Stimulated activated CD8-positive, alpha-beta memory T cell treated with anti-CD3 and anti-CD28 coated beads, Interleukin-7, amount 100 ng/mL, for 24 hours (primary cell): ENCODE results near the gene NPIPA3.
"Not testable (repeated sequence)": the region's sequence is repeated elsewhere in the genome, so short reads cannot be mapped to it uniquely, and the experiment has no call there.

ENCODE experiments used
- DNase-seq: peaks from one replicate; pipeline ENCODE4 v3.0.0-alpha.2; 2020; ENCODE audit warnings: low read depth

NPIPA3 gene

GRCh38 chr16:14703156-14704011, at the start of gene NPIPA3:
Gene NPIPA3 (plus strand): TSS chr16:14703411. CDS start chr16:14708944, 5,533 bp downstream.
- not testable (repeated sequence) for DNase-seq

DNA sequence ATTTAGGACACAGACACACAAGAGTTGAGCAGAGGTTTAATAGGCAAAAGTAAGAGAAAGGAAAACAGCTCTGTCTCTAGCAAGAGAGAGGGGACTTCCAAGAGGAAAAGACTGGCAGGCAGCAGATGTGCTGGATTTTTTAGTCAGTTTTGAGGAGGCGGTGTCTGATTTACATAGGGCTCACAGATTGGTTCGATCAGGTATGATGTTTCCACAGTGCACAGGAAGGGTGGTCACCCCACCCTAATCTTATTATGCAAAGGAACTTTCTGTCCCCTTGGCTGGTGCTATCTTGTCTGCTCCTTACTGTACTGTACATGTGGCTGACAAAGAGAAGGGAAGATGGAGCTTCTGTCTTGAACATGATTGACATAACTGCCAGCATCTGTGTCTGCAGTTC, 45.1 kb upstream of the NPIPA3 start:
- DNase-seq: no peak

- no peak for DNase-seq
These were observed 35.6 kb upstream of the NPIPA3 start for GRCh38 chr16:14667347-14668266.

DNA sequence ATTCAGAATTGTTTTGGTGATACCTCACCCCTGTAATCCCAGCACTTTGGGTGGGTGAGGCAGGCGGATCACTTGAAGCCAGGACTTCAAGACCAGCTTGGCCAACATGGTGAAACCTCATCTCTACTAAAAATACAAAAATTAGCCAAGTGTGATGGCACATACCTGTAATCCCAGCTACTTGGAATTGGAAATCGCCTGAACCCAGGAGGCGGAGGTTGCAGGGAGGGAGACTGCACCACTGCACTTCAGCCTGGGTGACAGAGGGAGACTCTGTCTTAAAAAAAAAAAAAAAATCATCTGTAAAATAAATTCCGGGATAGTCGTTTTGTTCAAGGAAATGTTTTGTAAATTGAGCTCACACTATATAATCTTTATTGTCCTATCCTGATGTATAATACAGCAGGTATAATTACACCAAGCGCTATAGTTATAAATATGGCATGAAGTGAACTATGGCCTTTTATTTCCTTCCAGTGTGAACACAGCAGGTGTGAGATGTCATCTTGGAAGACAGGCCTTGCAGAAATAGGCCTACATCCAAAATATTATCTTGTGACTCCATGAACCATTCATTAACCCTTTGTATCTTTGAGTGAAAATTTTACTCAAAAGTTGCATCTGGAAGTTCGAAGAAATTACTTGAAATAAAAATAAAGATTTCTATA, 34.5 kb upstream of the NPIPA3 start:
- DNase-seq: no peak

DNA sequence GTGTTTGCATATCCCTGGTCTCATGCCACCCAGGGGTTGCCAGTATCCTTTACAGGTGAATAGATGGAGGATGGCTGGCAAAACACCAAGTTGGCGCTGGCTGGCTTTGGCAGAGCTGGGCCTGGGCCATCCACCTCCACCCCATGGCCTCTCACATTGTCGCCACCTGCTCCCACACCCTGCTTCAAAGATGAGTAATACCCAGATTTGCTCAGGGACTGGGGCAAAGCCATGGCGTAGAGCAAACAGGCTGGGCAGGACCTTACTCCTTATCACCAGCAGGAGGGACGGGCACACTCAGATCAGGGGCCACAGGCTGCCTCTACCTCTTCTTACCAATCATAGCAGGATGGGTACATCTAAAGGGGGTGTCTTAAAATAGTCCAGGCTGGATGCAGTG, 33.4 kb upstream of the NPIPA3 start:
- no peak for DNase-seq

- DNase-seq: no peak
These were observed 30.7 kb upstream of the NPIPA3 start for GRCh38 chr16:14672403-14672971.

DNA sequence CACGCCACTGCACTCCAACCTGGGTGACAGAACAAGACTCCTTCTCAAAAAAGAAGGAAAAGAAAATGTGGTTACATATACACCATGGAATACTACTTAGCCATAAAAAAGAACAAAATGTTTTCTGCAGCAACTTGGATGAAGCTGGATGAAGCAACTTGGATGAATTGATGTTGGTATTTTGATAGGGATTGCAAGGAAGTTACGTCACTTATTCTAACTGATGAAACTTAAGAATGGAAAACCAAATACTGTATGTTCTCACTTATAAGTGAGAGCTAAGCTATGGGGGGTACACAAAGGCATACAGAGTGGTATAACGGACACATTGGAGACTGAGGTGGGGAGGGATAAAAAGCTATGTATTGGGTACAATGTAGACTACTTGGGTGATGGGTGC, 26.6 kb upstream of the NPIPA3 start:
- DNase-seq: no peak

DNA sequence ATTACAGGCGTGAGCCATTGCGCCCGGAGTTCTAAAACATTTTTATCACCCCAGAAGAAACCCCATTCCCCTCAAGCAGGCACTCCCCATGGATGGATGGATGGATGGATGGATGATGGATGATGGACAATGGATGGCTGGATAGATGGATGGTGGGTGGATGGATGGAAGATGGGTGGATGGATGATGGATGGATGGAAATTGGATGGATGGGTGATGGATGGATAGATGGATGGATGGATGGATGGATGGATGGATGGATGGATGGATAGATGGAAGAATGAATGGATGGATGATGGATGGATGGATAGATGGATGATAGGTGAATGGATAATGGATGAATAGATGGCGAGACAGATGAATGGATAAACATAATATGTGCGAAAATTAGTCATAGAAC, 25.6 kb upstream of the NPIPA3 start:
- DNase-seq: no peak

DNA sequence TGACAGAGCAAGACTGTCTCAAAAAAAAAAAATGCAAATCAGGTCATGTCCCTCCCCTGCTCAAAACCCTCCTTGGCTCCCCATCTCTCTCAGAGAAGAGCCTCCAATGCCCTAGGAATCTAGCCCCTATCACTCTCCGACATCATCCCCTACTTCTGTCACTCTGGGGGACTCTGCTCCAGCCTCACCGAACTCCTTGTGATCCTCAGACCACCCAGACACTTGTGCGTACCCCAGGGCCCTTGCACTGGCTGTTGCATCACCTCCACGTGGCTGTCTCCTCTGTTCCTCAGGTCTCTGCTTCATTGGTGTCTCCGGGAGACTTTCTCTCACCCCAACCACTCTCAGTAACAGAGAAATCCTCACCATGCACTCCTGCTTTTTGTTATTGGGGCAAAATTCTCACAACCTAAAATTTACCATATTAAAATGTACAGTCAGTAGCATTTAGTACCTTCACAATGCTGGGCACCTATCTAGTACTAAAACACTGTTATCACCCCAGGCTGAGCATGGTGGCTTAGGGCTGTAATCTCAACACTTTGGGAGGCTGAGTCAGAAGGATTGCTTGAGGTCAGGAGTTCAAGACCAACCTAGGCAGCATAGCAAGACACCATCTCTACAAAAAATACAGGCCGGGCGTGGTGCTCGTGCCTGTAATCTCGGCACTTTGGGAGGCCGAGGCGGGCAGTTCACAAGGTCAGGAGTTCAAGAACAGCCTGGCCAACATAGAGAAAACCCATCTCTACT, 24.3 kb upstream of the NPIPA3 start:
- no peak for DNase-seq

DNA sequence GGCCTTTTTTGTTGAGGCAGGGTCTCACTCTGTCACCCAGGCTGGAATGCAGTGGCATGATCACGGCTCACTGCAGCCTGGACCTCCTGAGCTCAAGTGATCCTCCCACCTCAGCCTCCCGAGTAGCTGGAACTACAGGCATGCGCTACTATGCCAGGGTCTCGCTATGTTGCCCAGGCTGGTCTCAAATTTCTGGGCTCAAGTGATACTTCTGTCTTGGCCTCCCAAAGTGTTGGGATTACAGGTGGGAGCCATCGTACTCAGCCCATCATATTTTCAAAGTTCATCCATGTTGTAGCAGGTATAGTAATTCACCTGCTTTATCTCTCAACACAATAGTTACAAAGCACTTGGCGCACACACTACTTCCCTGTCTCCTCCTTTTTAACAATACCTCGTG, 22.8 kb upstream of the NPIPA3 start:
- not testable (repeated sequence) for DNase-seq

DNA sequence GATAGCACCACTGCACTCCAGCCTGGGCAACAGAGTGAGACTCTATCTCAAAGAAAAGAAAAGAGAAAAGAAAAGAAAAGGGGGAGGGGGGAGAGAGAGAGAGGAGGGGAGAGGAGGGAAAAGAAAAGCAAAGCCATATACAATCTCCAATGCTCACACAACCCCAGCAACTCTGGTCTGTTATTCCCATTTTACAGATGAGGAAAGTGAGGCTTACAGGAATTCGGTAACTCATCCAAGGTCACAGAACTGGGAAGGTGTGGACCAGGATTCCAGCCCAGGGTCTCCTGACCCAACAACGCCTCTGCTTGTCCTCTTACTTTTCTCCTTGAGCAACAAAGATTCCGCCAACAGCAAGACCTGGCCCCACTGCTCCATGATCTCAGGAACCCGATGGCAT, 22.1 kb upstream of the NPIPA3 start:
- no peak for DNase-seq

GRCh38 chr16:14682121-14682520, 21.1 kb upstream of the NPIPA3 start:
- DNase-seq: no peak

DNA sequence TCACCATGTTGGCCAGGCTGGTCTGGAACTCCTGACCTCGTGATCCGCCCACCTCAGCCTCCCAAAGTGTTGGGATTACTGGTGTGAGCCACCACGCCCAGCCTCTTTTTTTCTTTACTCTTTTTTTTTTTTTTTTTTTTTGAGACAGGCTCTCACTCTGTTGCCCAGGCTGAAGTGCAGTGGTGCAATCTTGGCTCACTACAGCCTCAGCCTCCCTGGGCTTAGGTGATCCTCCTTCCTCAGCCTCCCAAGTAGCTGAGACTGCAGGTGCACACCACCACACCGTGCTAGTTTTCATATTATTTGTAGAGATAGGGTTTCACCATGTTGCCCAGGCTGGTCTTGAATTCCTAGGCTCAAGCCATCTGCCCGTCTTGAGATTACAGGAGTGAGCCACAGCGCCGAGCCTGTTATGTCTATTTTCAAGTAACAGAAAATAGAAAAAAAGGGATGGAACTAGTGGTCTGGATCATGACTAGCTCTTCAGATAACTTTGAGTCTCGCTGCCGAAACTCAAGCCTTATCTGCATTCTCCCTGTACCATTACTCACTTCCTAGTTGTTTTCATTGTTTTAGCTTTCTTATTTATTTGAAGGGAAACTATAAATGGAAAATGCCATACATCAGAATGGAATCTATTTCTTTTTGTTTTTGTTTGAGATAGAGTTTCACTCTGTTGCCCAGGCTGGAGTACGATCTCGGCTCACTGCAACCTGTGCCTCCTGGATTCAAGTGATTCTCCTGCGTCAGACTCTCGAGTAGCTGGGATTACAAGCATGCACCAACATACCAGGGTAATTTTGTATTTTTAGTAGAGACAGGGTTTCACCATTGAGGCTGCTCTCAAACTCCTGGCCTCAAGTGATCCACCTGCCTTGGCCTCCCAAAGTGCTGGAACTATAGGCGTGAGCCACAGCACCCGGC, 17.1 kb upstream of the NPIPA3 start:
- DNase-seq: not testable (repeated sequence)

DNA sequence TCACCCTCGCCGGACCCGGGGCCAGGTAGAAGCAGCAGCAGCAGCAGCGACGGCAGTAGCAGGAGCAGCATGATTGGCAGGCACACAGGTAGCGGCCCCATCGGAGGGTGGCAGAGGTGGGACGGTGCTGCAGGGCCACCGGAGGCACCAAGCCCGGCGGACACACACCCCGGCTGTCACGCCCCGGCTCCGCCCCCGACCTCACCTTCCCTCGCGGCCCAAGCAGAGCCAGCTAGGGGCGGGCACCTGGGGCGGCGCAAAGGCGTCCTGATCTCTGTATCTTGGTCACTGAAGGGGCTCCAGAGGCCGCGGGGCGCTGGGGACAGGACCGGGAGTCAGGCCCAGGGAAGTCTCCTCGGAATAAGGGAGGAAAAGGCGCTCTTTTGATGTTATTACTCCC, 9.1 kb upstream of the NPIPA3 start, which contains the start of gene PLA2G10:
Gene PLA2G10, minus strand, starts transcription at position 180 of the 400 bp plus-strand sequence. Its CDS starts 79 bp downstream, at position 101.
- not testable (repeated sequence) for DNase-seq

DNA sequence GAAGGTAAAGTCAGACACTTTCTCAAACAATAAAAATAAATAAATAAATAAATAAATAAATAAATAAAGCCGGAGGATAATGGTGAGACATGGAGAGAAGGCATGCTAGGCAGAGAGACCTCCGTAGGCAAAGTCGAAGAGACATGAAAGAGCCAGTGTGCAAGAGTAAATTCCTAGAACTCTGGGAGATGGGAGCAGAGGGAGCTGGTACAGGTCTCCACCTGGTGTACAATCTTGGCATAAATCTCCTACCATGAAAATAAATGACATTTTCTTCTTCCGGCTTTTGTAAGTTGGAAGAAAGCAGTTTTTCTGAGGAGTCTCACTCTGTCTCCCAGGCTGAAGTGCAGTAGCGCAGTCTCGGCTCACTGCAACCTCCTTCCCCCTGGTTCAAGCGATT, 1.4 kb upstream of the NPIPA3 start:
- DNase-seq: not testable (repeated sequence)

DNA sequence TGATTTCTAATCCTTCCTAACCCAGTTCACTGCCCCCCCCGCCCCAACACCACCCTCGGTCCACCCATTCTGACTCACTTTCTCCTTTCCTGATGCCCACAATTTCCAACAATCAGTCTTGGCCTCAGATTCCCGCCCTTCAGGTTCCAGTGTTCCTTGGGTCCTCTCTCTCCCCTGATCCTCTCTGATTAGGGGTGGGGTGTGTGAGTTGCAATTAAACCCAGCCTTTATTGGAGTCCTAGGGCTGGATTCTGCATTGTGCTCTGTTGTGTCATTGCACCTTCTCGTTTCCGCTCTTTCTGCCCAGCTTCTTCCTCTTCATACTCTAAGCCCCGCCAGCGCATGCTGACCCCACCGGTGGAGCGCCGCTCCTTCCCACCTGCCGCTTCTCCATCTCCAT, 539 bp upstream of the NPIPA3 start:
- DNase-seq: not testable (repeated sequence)

GRCh38 chr16:14733233-14733632, 30.0 kb downstream of the NPIPA3 start:
- DNase-seq: not testable (repeated sequence)

DNA sequence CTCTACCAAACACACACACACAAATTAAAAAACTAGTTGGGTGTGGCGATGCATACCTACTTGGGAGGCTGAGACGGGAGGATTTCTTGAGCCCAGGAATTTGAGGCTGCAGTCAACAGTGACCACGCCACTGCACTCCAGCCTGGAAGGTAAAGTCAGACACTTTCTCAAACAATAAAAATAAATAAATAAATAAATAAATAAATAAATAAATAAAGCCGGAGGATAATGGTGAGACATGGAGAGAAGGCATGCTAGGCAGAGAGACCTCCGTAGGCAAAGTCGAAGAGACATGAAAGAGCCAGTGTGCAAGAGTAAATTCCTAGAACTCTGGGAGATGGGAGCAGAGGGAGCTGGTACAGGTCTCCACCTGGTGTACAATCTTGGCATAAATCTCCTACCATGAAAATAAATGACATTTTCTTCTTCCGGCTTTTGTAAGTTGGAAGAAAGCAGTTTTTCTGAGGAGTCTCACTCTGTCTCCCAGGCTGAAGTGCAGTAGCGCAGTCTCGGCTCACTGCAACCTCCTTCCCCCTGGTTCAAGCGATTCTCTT, 37.7 kb downstream of the NPIPA3 start:
- DNase-seq: not testable (repeated sequence)

DNA sequence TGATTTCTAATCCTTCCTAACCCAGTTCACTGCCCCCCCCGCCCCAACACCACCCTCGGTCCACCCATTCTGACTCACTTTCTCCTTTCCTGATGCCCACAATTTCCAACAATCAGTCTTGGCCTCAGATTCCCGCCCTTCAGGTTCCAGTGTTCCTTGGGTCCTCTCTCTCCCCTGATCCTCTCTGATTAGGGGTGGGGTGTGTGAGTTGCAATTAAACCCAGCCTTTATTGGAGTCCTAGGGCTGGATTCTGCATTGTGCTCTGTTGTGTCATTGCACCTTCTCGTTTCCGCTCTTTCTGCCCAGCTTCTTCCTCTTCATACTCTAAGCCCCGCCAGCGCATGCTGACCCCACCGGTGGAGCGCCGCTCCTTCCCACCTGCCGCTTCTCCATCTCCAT, 38.6 kb downstream of the NPIPA3 start:
- DNase-seq: not testable (repeated sequence)
